ENCODE results near the gene ERBB4. TPM values are rescaled to one million over a fixed set of nuclear protein-coding genes. Genes with fewer than 3 reads are reported as not detected.

ERBB4 gene
- total and polyA plus RNA-seq, 2 of the 8 experiments (the other 6 are each of a cell fraction or from before 2014, with no cell fraction given): 0.34 to 1.3 TPM

- no peak for TF ChIP-seq MAX (IDR thresholded peaks at IDR 0.05)
These were observed 1133.6 kb downstream of the ERBB4 start (continued) for GRCh38 chr2:211405036-211405435.
